Measurements from ENCODE around the gene FMN2. TPM values are rescaled to one million over a fixed set of nuclear protein-coding genes. Genes with fewer than 3 reads are reported as not detected.
"Not testable (repeated sequence)": the region's sequence is repeated elsewhere in the genome, so short reads cannot be mapped to it uniquely, and the experiment has no call there.

The FMN2 gene
- polyA plus RNA-seq, 3 donors = not detected

GRCh38 chr1:240413732-240414131 lies 322.0 kb downstream of the FMN2 start:
- no peak overlapping the region for H3K27ac Mint-ChIP-seq
- no peaks in the 10 kb centered on the region for H3K36me3 Mint-ChIP-seq
- H3K9me3 Mint-ChIP-seq = peaks cover 0 to 9% (median 6%) of the 10 kb centered on the region in 7 donors
- Histone ChIP-seq H3K36me3 (replicated peaks in 1 of 2; ENCODE audit: control insufficient read depth in 1 of 2, insufficient read depth in 2 of 2, low read length in 2 of 2) (no peaks in the 10 kb centered on the region), H3K4me3 (replicated peaks in 1 of 3; ENCODE audit: low read depth in 2 of 3, low read length in 3 of 3) (no peak overlapping the region), H3K9ac (ENCODE audit: insufficient read depth, low read length, poor library complexity, severe bottlenecking) (no peak overlapping the region), H3K27me3 (ENCODE audit: control insufficient read depth in 2 of 2, insufficient read depth in 2 of 2, low read length in 2 of 2) (no peaks in the 10 kb centered on the region), H3K9me3 (replicated peaks in 1 of 2; ENCODE audit: control insufficient read depth in 1 of 2, insufficient read depth in 1 of 2, low read length in 2 of 2) (no peaks in the 10 kb centered on the region), H3K79me2 (ENCODE audit: insufficient read depth, low read length) (no peaks in the 10 kb centered on the region), H4K20me1 (ENCODE audit: insufficient read depth, low read length) (no peaks in the 10 kb centered on the region), H3K4me2 (replicated peaks; ENCODE audit: extremely low read depth, low read length, poor library complexity, severe bottlenecking) (no peak overlapping the region), H2AFZ (ENCODE audit: insufficient read depth, low read depth, low read length, poor library complexity, severe bottlenecking) (no peak overlapping the region), H3K4me1 (ENCODE audit: control insufficient read depth in 1 of 2, insufficient read depth in 2 of 2, low read length in 2 of 2) (no peaks in the 10 kb centered on the region), H3K27ac (ENCODE audit: low read depth in 1 of 2, low read length in 2 of 2) (no peak overlapping the region)
- H3K4me1 Mint-ChIP-seq = no peaks in the 10 kb centered on the region
- no peak for DNase-seq
- intact Hi-C loops (cut with micrococcal nuclease) = no loop called here
- peaks cover 0 to 4% (median 0%) of the 10 kb centered on the region in 3 donors for H3K27me3 Mint-ChIP-seq (ENCODE audit: low read depth in 3 of 3)
- TF ChIP-seq CTCF (IDR thresholded peaks at IDR 0.05) = no peak
- H3K4me3 Mint-ChIP-seq = no peak overlapping the region
- 100% methylated on average over 3 of the region's 5 CpGs for WGBS (ENCODE audit: insufficient coverage)

GRCh38 chr1:240414237-240414636 lies 322.6 kb downstream of the FMN2 start:
- Histone ChIP-seq H3K4me1 (ENCODE audit: control insufficient read depth in 1 of 2, insufficient read depth in 2 of 2, low read length in 2 of 2) (no peaks in the 10 kb centered on the region), H3K4me3 (replicated peaks in 1 of 3; ENCODE audit: low read depth in 2 of 3, low read length in 3 of 3) (no peak overlapping the region), H3K9ac (ENCODE audit: insufficient read depth, low read length, poor library complexity, severe bottlenecking) (no peak overlapping the region), H4K20me1 (ENCODE audit: insufficient read depth, low read length) (no peaks in the 10 kb centered on the region), H3K4me2 (replicated peaks; ENCODE audit: extremely low read depth, low read length, poor library complexity, severe bottlenecking) (no peak overlapping the region), H3K36me3 (replicated peaks in 1 of 2; ENCODE audit: control insufficient read depth in 1 of 2, insufficient read depth in 2 of 2, low read length in 2 of 2) (no peaks in the 10 kb centered on the region), H3K27me3 (ENCODE audit: control insufficient read depth in 2 of 2, insufficient read depth in 2 of 2, low read length in 2 of 2) (no peaks in the 10 kb centered on the region), H3K79me2 (ENCODE audit: insufficient read depth, low read length) (no peaks in the 10 kb centered on the region), H3K27ac (ENCODE audit: low read depth in 1 of 2, low read length in 2 of 2) (no peak overlapping the region), H3K9me3 (replicated peaks in 1 of 2; ENCODE audit: control insufficient read depth in 1 of 2, insufficient read depth in 1 of 2, low read length in 2 of 2) (no peaks in the 10 kb centered on the region), H2AFZ (ENCODE audit: insufficient read depth, low read depth, low read length, poor library complexity, severe bottlenecking) (no peak overlapping the region)
- Mint-ChIP-seq H3K36me3 (no peaks in the 10 kb centered on the region), H3K4me1 (no peaks in the 10 kb centered on the region), H3K9me3 (peaks cover 0 to 10% (median 6%) of the 10 kb centered on the region in 7 donors), H3K4me3 (no peak overlapping the region), H3K27me3 (ENCODE audit: low read depth in 3 of 3) (peaks cover 0 to 4% (median 0%) of the 10 kb centered on the region in 3 donors), H3K27ac (no peak overlapping the region)
- DNase-seq = no peak
- 100% methylated on average over 2 of the region's 6 CpGs for WGBS (ENCODE audit: insufficient coverage)
- intact Hi-C loops (cut with micrococcal nuclease) = no loop called here
- no peak for TF ChIP-seq CTCF (IDR thresholded peaks at IDR 0.05)

DNA sequence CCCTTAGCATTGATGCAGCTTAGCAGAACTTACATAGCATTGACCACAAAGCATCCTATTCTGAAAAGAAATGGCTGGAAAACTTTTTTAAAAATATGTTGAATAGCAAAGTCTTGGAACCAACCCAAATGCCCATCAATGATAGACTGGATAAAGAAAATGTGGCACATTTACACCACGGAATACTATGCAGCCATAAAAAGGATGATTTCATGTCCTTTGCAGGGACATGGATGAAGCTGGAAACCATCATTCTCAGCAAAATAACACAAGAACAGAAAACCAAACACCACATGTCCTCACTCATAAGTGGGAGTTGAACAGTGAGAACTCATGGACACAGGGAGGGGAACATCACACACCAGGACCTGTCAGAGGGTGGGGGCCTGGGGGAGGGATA lies 323.3 kb downstream of the FMN2 start:
- H3K4me1 Mint-ChIP-seq; H3K36me3 ChIP-seq (replicated peaks in 1 of 2; ENCODE audit: control insufficient read depth in 1 of 2, insufficient read depth in 2 of 2, low read length in 2 of 2); H3K36me3 Mint-ChIP-seq; H3K27me3 Mint-ChIP-seq (ENCODE audit: low read depth in 3 of 3); intact Hi-C loops (cut with micrococcal nuclease); H3K4me2 ChIP-seq (replicated peaks; ENCODE audit: extremely low read depth, low read length, poor library complexity, severe bottlenecking); H3K79me2 ChIP-seq (ENCODE audit: insufficient read depth, low read length); H3K9ac ChIP-seq (ENCODE audit: insufficient read depth, low read length, poor library complexity, severe bottlenecking); H3K4me1 ChIP-seq (ENCODE audit: control insufficient read depth in 1 of 2, insufficient read depth in 2 of 2, low read length in 2 of 2); H3K27ac Mint-ChIP-seq; H2AFZ ChIP-seq (ENCODE audit: insufficient read depth, low read depth, low read length, poor library complexity, severe bottlenecking); DNase-seq; H3K27me3 ChIP-seq (ENCODE audit: control insufficient read depth in 2 of 2, insufficient read depth in 2 of 2, low read length in 2 of 2); H3K9me3 ChIP-seq (replicated peaks in 1 of 2; ENCODE audit: control insufficient read depth in 1 of 2, insufficient read depth in 1 of 2, low read length in 2 of 2); H3K27ac ChIP-seq (ENCODE audit: low read depth in 1 of 2, low read length in 2 of 2); H4K20me1 ChIP-seq (ENCODE audit: insufficient read depth, low read length); H3K4me3 Mint-ChIP-seq; H3K4me3 ChIP-seq (replicated peaks in 1 of 3; ENCODE audit: low read depth in 2 of 3, low read length in 3 of 3): not testable (repeated sequence)
- H3K9me3 Mint-ChIP-seq = peaks cover 0 to 11% (median 6%) of the 10 kb centered on the region in 7 donors
- WGBS (ENCODE audit: insufficient coverage) = no CpG with 5 or more reads among the region's 1 CpG
